HCT116 (cell line): Measurements from ENCODE around the gene CENPP. TPM values are rescaled to one million over a fixed set of nuclear protein-coding genes. Genes with fewer than 3 reads are reported as not detected.

Experiments
- ATAC-seq: fragments of 200-7000 bp; cut with Tn5 transposase; 2 replicates; pipeline ENCODE4 v1.9.1; 2020; ENCODE audit warnings: mild to moderate bottlenecking, moderate library complexity
- BruUV-seq: library from RNA; stranded (reverse); fragments of 400-500 nt; replicated peaks from 2 replicates; lab custom pipeline; 2021; lab: Mats Ljungman, UMichigan
- CTCF ChIA-PET: fragments of 300-600 bp; sonication (Branson Sonifier 250); formaldehyde crosslinking; loops from one replicate; lab custom pipeline; 2021; ENCODE audit warnings: antibody characterized with exemption; lab: Charles Lee
- POLR2A ChIA-PET: fragments of 300-600, 350-600 bp; sonication (Branson Sonifier 250); formaldehyde crosslinking; loops from one replicate; lab custom pipeline; 2021; ENCODE audit warnings: antibody characterized with exemption; lab: Charles Lee
- RAD21 ChIA-PET, 2 experiments: fragments of 300-600 bp; sonication (Branson Sonifier 250); formaldehyde crosslinking; loops; one replicate each; lab custom pipeline; 2023; ENCODE audit warnings: low total read pairs in 2 of 2; ENCODE audit not compliant: uncharacterized antibody in 2 of 2, unreplicated experiment in 2 of 2, low non-redundant PET in 1 of 2; lab: Charles Lee
- DNase-seq: peaks from one replicate; pipeline ENCODE4 v3.0.0-alpha.2; 2010; ENCODE audit warnings: low read depth, low spot score
- H2AFZ ChIP-seq: fragments of 200-600 bp; shearing (Covaris generic), sonication (generic); 2 replicates; pipeline ENCODE4 v1.6.1; 2017; ENCODE audit warnings: low read depth, mixed run types, mixed read lengths, antibody characterized with exemption, low read length; ENCODE audit not compliant: poor library complexity, severe bottlenecking
- H3K27ac ChIP-seq: 2 replicates; pipeline ENCODE4 v1.5.1; 2012; ENCODE audit warnings: low read depth, low read length
- H3K27me3 ChIP-seq: fragments of 200-600 bp; sonication (generic); 2 replicates; pipeline ENCODE4 v1.6.1; 2016; ENCODE audit warnings: mixed run types, low read length, mixed read lengths; ENCODE audit not compliant: insufficient read depth
- H3K36me3 ChIP-seq, 2 experiments: fragments of 200-500 bp in 1 of 2; fragments of 200-600 bp in 1 of 2; sonication (Bioruptor generic) in 1 of 2; sonication (generic) in 1 of 2; 2 replicates each; pipeline versions ENCODE4 v1.5.1 to v1.6.1; 2014 to 2016; ENCODE audit warnings: low read length in 2 of 2, inconsistent platforms in 1 of 2, mixed read lengths in 1 of 2, mixed run types in 1 of 2; ENCODE audit not compliant: insufficient read depth in 2 of 2, control insufficient read depth in 1 of 2
- H3K4me1 ChIP-seq, 2 experiments: fragments of 200-600 bp in 1 of 2; sonication (generic) in 1 of 2; 2 replicates each; pipeline versions ENCODE4 v1.5.1 to v1.6.1; 2012 to 2017; ENCODE audit warnings: low read length in 2 of 2, inconsistent platforms in 1 of 2, mild to moderate bottlenecking in 1 of 2, mixed read lengths in 1 of 2, mixed run types in 1 of 2, moderate library complexity in 1 of 2; ENCODE audit not compliant: insufficient read depth in 2 of 2, control insufficient read depth in 1 of 2
- H3K4me2 ChIP-seq: fragments of 200-600 bp; sonication (generic); 2 replicates; pipeline ENCODE4 v1.6.1; 2017; ENCODE audit warnings: mixed run types, low read length, mixed read lengths
- H3K4me3 ChIP-seq, 2 experiments: fragments of 200-600 bp in 1 of 2; sonication (generic) in 1 of 2; replicated peaks in 1 of 2; 2 replicates each; pipeline ENCODE4 v1.5.1; 2011 to 2016; ENCODE audit warnings: low read length in 2 of 2, control low read depth in 1 of 2, low read depth in 1 of 2, mild to moderate bottlenecking in 1 of 2, mixed read lengths in 1 of 2, mixed run types in 1 of 2
- H3K79me2 ChIP-seq: fragments of 200-600 bp; sonication (generic); 2 replicates; pipeline ENCODE4 v1.6.1; 2017; ENCODE audit warnings: mild to moderate bottlenecking, mixed run types, low read length, moderate library complexity, mixed read lengths; ENCODE audit not compliant: insufficient read depth
- H3K9ac ChIP-seq: fragments of 200-600 bp; sonication (generic); 2 replicates; pipeline ENCODE4 v1.6.1; 2016; ENCODE audit warnings: low read length, mixed read lengths
- H3K9me2 ChIP-seq: fragments of 200-600 bp; sonication (generic), shearing (Covaris generic); 2 replicates; pipeline ENCODE4 v1.6.1; 2017; ENCODE audit warnings: mixed run types, mild to moderate bottlenecking, moderate library complexity; ENCODE audit not compliant: insufficient read depth
- H3K9me3 ChIP-seq, 2 experiments: fragments of 200-500 bp in 1 of 2; fragments of 200-600 bp in 1 of 2; sonication (Bioruptor generic) in 1 of 2; sonication (generic) in 1 of 2; 2 replicates each; pipeline ENCODE4 v1.6.1; 2014 to 2017; ENCODE audit warnings: low read length in 2 of 2, mixed read lengths in 2 of 2, inconsistent platforms in 1 of 2, low read depth in 1 of 2, mild to moderate bottlenecking in 1 of 2, mixed run types in 1 of 2, moderate library complexity in 1 of 2; ENCODE audit not compliant: control insufficient read depth in 1 of 2, insufficient read depth in 1 of 2
- H4K20me1 ChIP-seq: fragments of 200-600 bp; sonication (generic), shearing (Covaris generic); 2 replicates; pipeline ENCODE4 v1.6.1; 2017; ENCODE audit warnings: mixed run types, mild to moderate bottlenecking, moderate library complexity; ENCODE audit not compliant: insufficient read depth
- ATF3 ChIP-seq: IDR thresholded peaks from 2 replicates; pipeline ENCODE4 v1.6.1; 2012
- CBX3 ChIP-seq: IDR thresholded peaks from 2 replicates; pipeline ENCODE4 v1.6.1; 2012; ENCODE audit warnings: low read depth
- CEBPB ChIP-seq: IDR thresholded peaks from 2 replicates; pipeline ENCODE4 v1.6.1; 2012; ENCODE audit warnings: low read depth
- CTCF ChIP-seq, 3 experiments: fragments of 200-600 bp in 1 of 3; sonication (generic) in 1 of 3; IDR thresholded peaks in 2 of 3; conservative IDR thresholded peaks in 1 of 3; 2 replicates each; pipeline ENCODE4 v1.5.1; 2012 to 2017; ENCODE audit warnings: low read depth in 2 of 3, low read length in 2 of 3, antibody characterized with exemption in 1 of 3, borderline replicate concordance in 1 of 3, control low read depth in 1 of 3, mild to moderate bottlenecking in 1 of 3, mixed read lengths in 1 of 3, mixed run types in 1 of 3, moderate library complexity in 1 of 3; ENCODE audit not compliant: insufficient read depth in 1 of 3
- EGR1 ChIP-seq: IDR thresholded peaks from 2 replicates; pipeline ENCODE4 v1.6.1; 2012; ENCODE audit warnings: low read depth
- ELF1 ChIP-seq: IDR thresholded peaks from 2 replicates; pipeline ENCODE4 v1.6.1; 2012; ENCODE audit warnings: low read depth, borderline replicate concordance
- EZH2phosphoT487 ChIP-seq: fragments of 200-600 bp; IDR thresholded peaks from 2 replicates; pipeline ENCODE4 v1.6.1; 2018; ENCODE audit warnings: antibody characterized with exemption, borderline replicate concordance
- FOSL1 ChIP-seq: IDR thresholded peaks from 2 replicates; pipeline ENCODE4 v1.6.1; 2012; ENCODE audit warnings: low read depth
- JUND ChIP-seq: IDR thresholded peaks from 2 replicates; pipeline ENCODE4 v1.6.1; 2012
- MAX ChIP-seq: IDR thresholded peaks from 2 replicates; pipeline ENCODE4 v1.6.1; 2012
- POLR2A ChIP-seq: IDR thresholded peaks from 2 replicates; pipeline ENCODE4 v1.7.0; 2011; ENCODE audit warnings: borderline replicate concordance; ENCODE audit not compliant: insufficient read depth, insufficient read length; ENCODE audit errors: extremely low read depth
- POLR2AphosphoS5 ChIP-seq: IDR thresholded peaks from 2 replicates; pipeline ENCODE4 v1.6.1; 2011; ENCODE audit warnings: mild to moderate bottlenecking, low read depth, low read length, moderate library complexity
- RAD21 ChIP-seq: IDR thresholded peaks from 2 replicates; pipeline ENCODE4 v1.6.1; 2012; ENCODE audit warnings: low read depth, mild to moderate bottlenecking
- REST ChIP-seq: IDR thresholded peaks from 2 replicates; pipeline ENCODE4 v1.6.1; 2012; ENCODE audit warnings: low read depth
- SP1 ChIP-seq: IDR thresholded peaks from 2 replicates; pipeline ENCODE4 v1.6.1; 2012; ENCODE audit warnings: low read depth
- SRF ChIP-seq: IDR thresholded peaks from 2 replicates; pipeline ENCODE4 v1.6.1; 2012; ENCODE audit warnings: low read depth
- TCF7L2 ChIP-seq: IDR thresholded peaks from 2 replicates; pipeline ENCODE4 v1.7.0; 2011; ENCODE audit warnings: borderline replicate concordance, inconsistent platforms; ENCODE audit not compliant: insufficient read depth, insufficient read length; ENCODE audit errors: extremely low read depth
- YY1 ChIP-seq: IDR thresholded peaks from 2 replicates; pipeline ENCODE4 v1.6.1; 2011; ENCODE audit warnings: low read length, low read depth, moderate library complexity, mild to moderate bottlenecking; ENCODE audit not compliant: insufficient replicate concordance; ENCODE audit errors: extremely low read depth
- ZFX ChIP-seq: fragments of 450-650 bp; IDR thresholded peaks from 2 replicates; pipeline ENCODE4 v1.6.1; 2017
- ZNF274 ChIP-seq: fragments of 200-500 bp; sonication (Bioruptor generic); IDR thresholded peaks from 2 replicates; pipeline ENCODE4 v1.6.1; 2014; ENCODE audit warnings: mild to moderate bottlenecking, low read depth, low read length, inconsistent platforms
- intact Hi-C: fragments of 100-400 bp; cut with micrococcal nuclease; formaldehyde crosslinking; loops from 2 replicates; pipeline ENCODE4 v1.10.0; 2022
- total RNA-seq: library from RNA; stranded (reverse); gene quantifications from one replicate; pipeline ENCODE4 v1.2.1, GENCODE V29; 2021; ENCODE audit not compliant: unreplicated experiment

Gene CENPP
- total RNA-seq, 1 experiment from 2014 or later, result 7.0 TPM

GRCh38 chr9:92496396-92497176 is 170.8 kb downstream of the CENPP start:
- ATAC-seq (no peak), DNase-seq (no peak)
- H4K20me1 ChIP-seq, result no peaks in the 10 kb centered on the region
- H3K27ac ChIP-seq, result no peak overlapping the region
- ChIA-PET POLR2A (no interaction called here), CTCF (no interaction called here), RAD21 (no interaction called here)
- H3K9ac ChIP-seq, result no peak overlapping the region
- H3K4me3 ChIP-seq, result no peak overlapping the region
- intact Hi-C loops, result no loop called here
- H2AFZ ChIP-seq, result no peak overlapping the region
- no peaks in the 10 kb centered on the region for H3K36me3 ChIP-seq
- TF ChIP-seq YY1 (no peak), FOSL1 (no peak), RAD21 (no peak), REST (no peak), SRF (no peak), ATF3 (no peak), POLR2A (no peak), CTCF (IDR thresholded peaks at IDR 0.05 in 2 of 3, conservative IDR thresholded peaks at IDR 0.05 in 1 of 3; ENCODE audit: borderline replicate concordance in 1 of 3, insufficient read depth in 1 of 3, low read depth in 2 of 3, low read length in 2 of 3) (no peak), EGR1 (no peak), EZH2phosphoT487 (no peak), SP1 (no peak), JUND (no peak), ZFX (no peak), TCF7L2 (no peak), POLR2AphosphoS5 (no peak), MAX (no peak), CBX3 (no peak), ELF1 (no peak), CEBPB (no peak), ZNF274 (no peak)
- H3K9me3 ChIP-seq, result no peaks in the 10 kb centered on the region
- no peaks in the 10 kb centered on the region for H3K79me2 ChIP-seq
- no peaks in the 10 kb centered on the region for H3K4me1 ChIP-seq
- BruUV-seq, result no TSS peak
- no peak overlapping the region for H3K4me2 ChIP-seq
- no peaks in the 10 kb centered on the region for H3K27me3 ChIP-seq
- no peaks in the 10 kb centered on the region for H3K9me2 ChIP-seq
